Uterus (tissue), 2 donors: Measurements from ENCODE around the gene UBE3C.
"Not testable (repeated sequence)": the region's sequence is repeated elsewhere in the genome, so short reads cannot be mapped to it uniquely, and the experiment has no call there.

Experiments
- CTCF ChIP-seq, 4 experiments: fragments of 200-600 bp in 2 of 4; fragments of 450-650 bp in 2 of 4; sonication (generic) in 2 of 4; IDR thresholded peaks; one replicate each; pipeline ENCODE4 v1.5.1; 2016 to 2019; ENCODE audit warnings: antibody characterized with exemption in 4 of 4, mild to moderate bottlenecking in 2 of 4, moderate library complexity in 1 of 4
- POLR2A ChIP-seq, 2 donors: fragments of 450-650 bp; IDR thresholded peaks; one replicate each; pipeline ENCODE4 v1.6.1; 2016; ENCODE audit warnings: antibody characterized with exemption in 2 of 2, mild to moderate bottlenecking in 1 of 2, moderate library complexity in 1 of 2

GRCh38 chr7:157103641-157104040 is 35.1 kb upstream of the UBE3C start:
- not testable (repeated sequence) for TF ChIP-seq POLR2A, CTCF (IDR thresholded peaks at IDR 0.05)
